Measurements from ENCODE around the gene KBTBD8. TPM values are rescaled to one million over a fixed set of nuclear protein-coding genes. Genes with fewer than 3 reads are reported as not detected.

Gene KBTBD8
- total and polyA plus RNA-seq, 2 of the 13 experiments (the other 11 are each of a cell fraction or from before 2014, with no cell fraction given): 1.1 to 7.6 TPM

DNA sequence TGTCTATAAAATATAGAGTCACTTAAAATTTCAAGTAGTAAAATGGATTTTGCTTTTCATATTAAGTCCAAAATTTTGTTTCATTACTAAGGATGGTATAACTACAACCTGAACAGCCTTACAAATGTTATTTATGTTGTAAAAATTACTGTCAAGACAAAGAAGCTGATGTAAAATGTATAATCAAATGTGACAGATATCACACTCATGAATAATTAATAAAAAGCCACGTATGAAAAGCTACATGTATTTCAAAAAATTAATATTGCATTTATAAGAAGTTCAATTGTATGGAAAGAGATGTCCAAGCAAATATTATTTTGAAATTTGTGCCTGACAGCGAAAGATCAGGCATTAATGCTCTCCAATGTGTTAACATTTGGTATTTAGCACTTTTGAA lies 48.9 kb downstream of the KBTBD8 start:
- no peak overlapping the region for H3K9ac ChIP-seq (ENCODE audit: insufficient read depth, low read depth, low read length)
- WGBS (ENCODE audit: low lambda C conversion rate): 2% methylated on average over 2 of the region's 2 CpGs
- no TSS peak for BruUV-seq (replicated peaks)
- H3K27ac ChIP-seq (ENCODE audit: extremely low read length, insufficient read depth, low read length): no peak overlapping the region
- in situ Hi-C loops (cut with HindIII; ENCODE audit: extremely low pct_ligation_motif_present, low pct_unique_long_range_greater_than_20kb) (no loop called here), intact Hi-C loops (cut with micrococcal nuclease; ENCODE audit: unreplicated experiment) (no loop called here)
- H3K4me3 ChIP-seq (replicated peaks in 1 of 3; ENCODE audit: insufficient read depth in 1 of 3, low read depth in 2 of 3, low read length in 3 of 3): no peak overlapping the region
- H3K36me3 ChIP-seq (replicated peaks in 1 of 2; ENCODE audit: control insufficient read depth in 1 of 2, insufficient read depth in 2 of 2, low read length in 2 of 2): no peaks in the 10 kb centered on the region
- no peak for ATAC-seq
- H3K79me2 ChIP-seq (ENCODE audit: insufficient read depth, low read length): no peaks in the 10 kb centered on the region
- POLR2A ChIA-PET: no interaction called here
- H2AFZ ChIP-seq (ENCODE audit: low read length): no peak overlapping the region
- CTCF ChIA-PET (ENCODE audit: low intra/inter-chr PET ratio, low total read pairs): no interaction called here
- no peak for FAIRE-seq
- H3K9me3 ChIP-seq (ENCODE audit: low read length): no peaks in the 10 kb centered on the region
- TF ChIP-seq PHF20 (CRISPR knock-in tag; IDR thresholded peaks at IDR 0.05): no peak
- TF ChIP-seq NR3C1 (CRISPR knock-in tag; IDR thresholded peaks at IDR 0.05): no peak
- TF ChIP-seq TEAD3 (CRISPR knock-in tag; optimal IDR thresholded peaks at IDR 0.05; ENCODE audit: borderline replicate concordance): no peak
- TF ChIP-seq, protein P1, sequence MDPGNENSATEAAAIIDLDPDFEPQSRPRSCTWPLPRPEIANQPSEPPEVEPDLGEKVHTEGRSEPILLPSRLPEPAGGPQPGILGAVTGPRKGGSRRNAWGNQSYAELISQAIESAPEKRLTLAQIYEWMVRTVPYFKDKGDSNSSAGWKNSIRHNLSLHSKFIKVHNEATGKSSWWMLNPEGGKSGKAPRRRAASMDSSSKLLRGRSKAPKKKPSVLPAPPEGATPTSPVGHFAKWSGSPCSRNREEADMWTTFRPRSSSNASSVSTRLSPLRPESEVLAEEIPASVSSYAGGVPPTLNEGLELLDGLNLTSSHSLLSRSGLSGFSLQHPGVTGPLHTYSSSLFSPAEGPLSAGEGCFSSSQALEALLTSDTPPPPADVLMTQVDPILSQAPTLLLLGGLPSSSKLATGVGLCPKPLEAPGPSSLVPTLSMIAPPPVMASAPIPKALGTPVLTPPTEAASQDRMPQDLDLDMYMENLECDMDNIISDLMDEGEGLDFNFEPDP (CRISPR knock-in tag; conservative IDR thresholded peaks at IDR 0.05): no peak
- no peak for TF ChIP-seq ZSCAN9 (CRISPR knock-in tag; IDR thresholded peaks at IDR 0.05; ENCODE audit: borderline replicate concordance)
- TF ChIP-seq GABPB1 (CRISPR knock-in tag; IDR thresholded peaks at IDR 0.05): no peak
- TF ChIP-seq, protein P2, sequence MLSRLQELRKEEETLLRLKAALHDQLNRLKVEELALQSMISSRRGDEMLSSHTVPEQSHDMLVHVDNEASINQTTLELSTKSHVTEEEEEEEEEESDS (CRISPR knock-in tag; IDR thresholded peaks at IDR 0.05; ENCODE audit: borderline replicate concordance): no peak
- TF ChIP-seq, protein P3, sequence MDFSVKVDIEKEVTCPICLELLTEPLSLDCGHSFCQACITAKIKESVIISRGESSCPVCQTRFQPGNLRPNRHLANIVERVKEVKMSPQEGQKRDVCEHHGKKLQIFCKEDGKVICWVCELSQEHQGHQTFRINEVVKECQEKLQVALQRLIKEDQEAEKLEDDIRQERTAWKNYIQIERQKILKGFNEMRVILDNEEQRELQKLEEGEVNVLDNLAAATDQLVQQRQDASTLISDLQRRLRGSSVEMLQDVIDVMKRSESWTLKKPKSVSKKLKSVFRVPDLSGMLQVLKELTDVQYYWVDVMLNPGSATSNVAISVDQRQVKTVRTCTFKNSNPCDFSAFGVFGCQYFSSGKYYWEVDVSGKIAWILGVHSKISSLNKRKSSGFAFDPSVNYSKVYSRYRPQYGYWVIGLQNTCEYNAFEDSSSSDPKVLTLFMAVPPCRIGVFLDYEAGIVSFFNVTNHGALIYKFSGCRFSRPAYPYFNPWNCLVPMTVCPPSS (IDR thresholded peaks at IDR 0.05): no peak
- TF ChIP-seq ZSCAN22 (CRISPR knock-in tag; IDR thresholded peaks at IDR 0.05): no peak
- TF ChIP-seq MEF2D (CRISPR knock-in tag; IDR thresholded peaks at IDR 0.05): no peak
- no peak for TF ChIP-seq ZNF10 (CRISPR knock-in tag; IDR thresholded peaks at IDR 0.05; ENCODE audit: borderline replicate concordance, low read depth)
- TF ChIP-seq, protein P4, sequence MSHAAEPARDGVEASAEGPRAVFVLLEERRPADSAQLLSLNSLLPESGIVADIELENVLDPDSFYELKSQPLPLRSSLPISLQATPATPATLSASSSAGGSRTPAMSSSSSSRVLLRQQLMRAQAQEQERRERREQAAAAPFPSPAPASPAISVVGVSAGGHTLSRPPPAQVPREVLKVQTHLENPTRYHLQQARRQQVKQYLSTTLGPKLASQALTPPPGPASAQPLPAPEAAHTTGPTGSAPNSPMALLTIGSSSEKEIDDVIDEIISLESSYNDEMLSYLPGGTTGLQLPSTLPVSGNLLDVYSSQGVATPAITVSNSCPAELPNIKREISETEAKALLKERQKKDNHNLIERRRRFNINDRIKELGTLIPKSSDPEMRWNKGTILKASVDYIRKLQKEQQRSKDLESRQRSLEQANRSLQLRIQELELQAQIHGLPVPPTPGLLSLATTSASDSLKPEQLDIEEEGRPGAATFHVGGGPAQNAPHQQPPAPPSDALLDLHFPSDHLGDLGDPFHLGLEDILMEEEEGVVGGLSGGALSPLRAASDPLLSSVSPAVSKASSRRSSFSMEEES (CRISPR knock-in tag; IDR thresholded peaks at IDR 0.05): no peak
- TF ChIP-seq CEBPZ (IDR thresholded peaks at IDR 0.05; ENCODE audit: low read length): no peak
- peaks cover 0 to 4% of the 10 kb centered on the region in 2 experiments; a peak in 1 of 5 replicates for H3K27me3 ChIP-seq (ENCODE audit: control insufficient read depth in 1 of 2, insufficient read depth in 2 of 2, low read length in 2 of 2)
- H3K4me2 ChIP-seq (ENCODE audit: low read depth, low read length): no peak overlapping the region
- no peak for DNase-seq (ENCODE audit: low spot score)
- no peaks in the 10 kb centered on the region for H3K4me1 ChIP-seq (ENCODE audit: insufficient read depth, low read length)
- no peaks in the 10 kb centered on the region for H4K20me1 ChIP-seq (ENCODE audit: insufficient read depth, low read length)

Measured in HepG2 (cell line).